GM12872 (cell line): ENCODE measurements around the gene PTH1R.

Experiments
- CTCF ChIP-seq: IDR thresholded peaks from 3 replicates; pipeline ENCODE4 v1.5.1; 2011; ENCODE audit warnings: low read depth, mild to moderate bottlenecking, low read length, moderate library complexity; ENCODE audit not compliant: insufficient read depth

The PTH1R gene

GRCh38 chr3:46856576-46857471 is 20.7 kb upstream of the PTH1R start:
- no peak for TF ChIP-seq CTCF

DNA sequence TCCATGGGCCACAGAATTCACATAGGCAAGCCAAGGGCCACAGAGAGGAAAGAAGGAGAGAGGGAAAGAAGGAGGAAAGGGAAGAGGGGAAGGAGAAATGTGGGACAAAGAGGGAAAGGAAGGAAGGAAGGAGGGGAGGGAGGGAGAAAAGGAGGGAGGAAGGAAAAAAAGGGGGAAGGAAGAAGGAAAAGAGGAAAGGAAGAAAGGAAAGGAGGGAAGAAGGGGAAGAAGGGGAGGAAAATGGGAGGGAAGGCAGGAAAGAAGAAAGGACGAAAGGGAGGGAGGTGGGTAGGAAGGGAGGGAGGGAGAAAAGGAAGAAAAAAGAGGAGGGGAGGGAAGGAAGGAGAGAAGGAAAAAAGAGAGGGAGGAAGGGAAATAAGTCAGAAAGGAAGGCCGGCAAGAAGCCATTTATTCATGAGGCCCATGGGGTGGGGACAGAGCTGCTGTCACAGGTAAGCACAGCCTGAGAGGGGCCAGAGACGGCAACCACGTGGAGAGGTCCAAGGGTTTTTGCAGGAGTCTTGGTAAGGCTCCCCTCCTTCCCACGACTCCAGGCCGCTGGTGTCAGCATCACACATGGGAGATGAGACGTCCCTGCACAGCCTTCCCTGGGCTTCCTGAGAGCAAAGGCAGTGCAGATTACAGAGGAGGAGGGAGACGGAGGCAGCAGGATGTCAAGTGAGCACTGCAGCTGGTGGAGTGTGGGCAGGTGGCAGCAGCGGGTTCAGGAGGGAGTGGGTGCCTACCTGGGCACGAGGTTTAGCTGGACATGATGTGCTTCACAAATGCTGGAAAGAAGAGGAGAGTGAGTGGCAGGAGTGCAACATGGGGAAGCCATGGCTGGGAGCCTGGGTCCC is 19.8 kb upstream of the PTH1R start:
- no peak for TF ChIP-seq CTCF

- TF ChIP-seq CTCF: no peak
These were observed 19.1 kb upstream of the PTH1R start for GRCh38 chr3:46858456-46858855.

GRCh38 chr3:46859001-46859710 is 18.4 kb upstream of the PTH1R start:
- TF ChIP-seq CTCF: no peak

DNA sequence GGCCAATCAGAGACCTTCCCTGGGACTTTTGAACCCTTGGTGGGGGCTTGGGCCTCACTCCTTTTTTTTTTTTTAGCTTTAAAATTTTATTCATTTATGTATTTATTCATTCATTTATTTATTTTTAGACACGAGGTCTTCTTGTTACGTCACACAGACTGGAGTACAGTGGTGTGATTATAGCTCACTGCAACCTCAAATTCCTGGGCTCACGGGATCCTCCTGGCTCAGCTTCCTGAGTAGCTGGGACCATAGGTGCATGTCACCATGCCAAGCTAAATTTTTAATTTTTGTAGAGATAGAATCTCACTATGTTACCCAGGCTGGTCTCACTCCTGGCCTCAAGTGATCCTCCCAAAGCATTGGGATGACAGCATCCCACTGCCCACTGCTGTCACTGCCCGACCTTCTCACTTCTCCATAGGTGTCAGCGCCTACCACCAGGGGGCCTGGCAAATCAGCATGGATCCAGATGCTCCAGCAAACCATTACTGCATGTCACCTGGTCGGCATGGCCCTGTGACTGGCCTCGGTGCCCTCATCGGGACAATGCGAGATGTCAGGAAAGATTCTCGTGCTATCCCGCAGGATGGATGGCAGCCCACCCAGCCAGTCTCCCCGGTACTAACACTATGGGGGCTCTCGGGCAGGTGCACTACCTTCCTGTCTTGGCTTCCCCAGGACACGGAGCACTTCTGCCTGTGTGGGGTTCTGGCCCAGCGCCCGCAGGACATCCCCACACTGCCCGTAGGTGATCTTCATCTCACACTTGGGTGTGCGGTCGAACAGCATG is 17.3 kb upstream of the PTH1R start:
- peak; percentile 76 for TF ChIP-seq CTCF

- TF ChIP-seq CTCF: no peak
These were observed 16.5 kb upstream of the PTH1R start for GRCh38 chr3:46860810-46861604.
